Measurements from ENCODE around the gene MEX3D.

Gene MEX3D

GRCh38 chr19:1577929-1578618 lies 9.9 kb upstream of the MEX3D start:
- no peak overlapping the region for H3K4me3 ChIP-seq (ENCODE audit: low read depth, low read length)
- in situ Hi-C loops (cut with HindIII; ENCODE audit: low sequenced_read_pairs), result no loop called here
- no peak for TF ChIP-seq CTCF (IDR thresholded peaks at IDR 0.05; ENCODE audit: low read depth, low read length)
- DNase-seq (ENCODE audit: low read depth, low spot score), result no peak

- no peak overlapping the region for H3K4me3 ChIP-seq (ENCODE audit: low read depth, low read length)
- no peak for TF ChIP-seq CTCF (IDR thresholded peaks at IDR 0.05; ENCODE audit: low read depth, low read length)
- in situ Hi-C loops (cut with HindIII; ENCODE audit: low sequenced_read_pairs), result no loop called here
- no peak for DNase-seq (ENCODE audit: low read depth, low spot score)
Measured at GRCh38 chr19:1577090-1577928, 9.2 kb upstream of the MEX3D start.

GRCh38 chr19:1576242-1577089 lies 8.3 kb upstream of the MEX3D start:
- H3K4me3 ChIP-seq (ENCODE audit: low read depth, low read length), result no peak overlapping the region
- in situ Hi-C loops (cut with HindIII; ENCODE audit: low sequenced_read_pairs), result no loop called here
- TF ChIP-seq CTCF (IDR thresholded peaks at IDR 0.05; ENCODE audit: low read depth, low read length), result no peak
- DNase-seq (ENCODE audit: low read depth, low spot score), result no peak

GRCh38 chr19:1575323-1576241 lies 7.5 kb upstream of the MEX3D start:
- no peak overlapping the region for H3K4me3 ChIP-seq (ENCODE audit: low read depth, low read length)
- in situ Hi-C loops (cut with HindIII; ENCODE audit: low sequenced_read_pairs), result no loop called here
- TF ChIP-seq CTCF (IDR thresholded peaks at IDR 0.05; ENCODE audit: low read depth, low read length), result no peak
- no peak for DNase-seq (ENCODE audit: low read depth, low spot score)

GRCh38 chr19:1574354-1575136 lies 6.4 kb upstream of the MEX3D start:
- TF ChIP-seq CTCF (IDR thresholded peaks at IDR 0.05; ENCODE audit: low read depth, low read length), result no peak
- no peak for DNase-seq (ENCODE audit: low read depth, low spot score)
- no peak overlapping the region for H3K4me3 ChIP-seq (ENCODE audit: low read depth, low read length)
- in situ Hi-C loops (cut with HindIII; ENCODE audit: low sequenced_read_pairs), result no loop called here

All from astrocyte of the spinal cord (primary cell).